IPS-NIHi7 (cell line): ENCODE results near the gene KCP.

ENCODE experiments used
- DNase-seq: peaks from one replicate; pipeline ENCODE4 v3.0.0; 2012; ENCODE audit warnings: mixed read lengths; ENCODE audit errors: extremely low spot score

KCP gene

DNA sequence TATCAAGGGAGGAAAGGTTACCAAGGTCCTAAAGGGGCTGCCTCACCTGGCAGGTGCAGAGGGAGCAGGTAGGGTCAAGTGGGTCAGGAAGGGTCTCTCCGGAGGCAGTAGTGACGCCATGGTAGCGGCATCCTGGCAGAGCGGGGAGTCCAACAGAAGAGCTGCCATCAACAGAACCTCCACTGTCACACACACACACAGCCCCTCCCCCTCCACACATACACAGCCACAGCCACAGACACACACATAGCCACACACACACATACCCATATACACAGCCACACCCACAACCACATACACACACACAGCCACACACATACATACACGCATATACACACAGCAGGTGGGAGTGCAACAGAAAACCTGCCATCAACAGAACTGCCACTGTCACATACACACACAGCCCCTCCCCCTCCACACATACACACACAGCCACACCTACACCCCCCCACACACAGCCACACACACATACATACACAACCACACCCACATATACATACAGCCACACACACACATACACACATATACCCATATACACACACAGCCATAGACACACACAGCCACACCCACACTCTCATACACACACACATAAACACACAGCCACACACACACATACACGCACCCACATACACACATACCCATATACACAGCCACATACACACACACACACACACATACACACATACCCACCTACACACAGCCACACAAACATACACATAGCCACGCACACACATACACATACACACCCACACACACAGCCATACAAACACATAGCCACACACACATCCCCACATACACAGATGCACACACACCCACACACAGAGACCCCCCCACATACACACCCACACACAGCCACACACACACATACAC is 23.1 kb downstream of the KCP start:
- no peak for DNase-seq

GRCh38 chr7:128886391-128887168 is 23.9 kb downstream of the KCP start:
- DNase-seq, result no peak

DNA sequence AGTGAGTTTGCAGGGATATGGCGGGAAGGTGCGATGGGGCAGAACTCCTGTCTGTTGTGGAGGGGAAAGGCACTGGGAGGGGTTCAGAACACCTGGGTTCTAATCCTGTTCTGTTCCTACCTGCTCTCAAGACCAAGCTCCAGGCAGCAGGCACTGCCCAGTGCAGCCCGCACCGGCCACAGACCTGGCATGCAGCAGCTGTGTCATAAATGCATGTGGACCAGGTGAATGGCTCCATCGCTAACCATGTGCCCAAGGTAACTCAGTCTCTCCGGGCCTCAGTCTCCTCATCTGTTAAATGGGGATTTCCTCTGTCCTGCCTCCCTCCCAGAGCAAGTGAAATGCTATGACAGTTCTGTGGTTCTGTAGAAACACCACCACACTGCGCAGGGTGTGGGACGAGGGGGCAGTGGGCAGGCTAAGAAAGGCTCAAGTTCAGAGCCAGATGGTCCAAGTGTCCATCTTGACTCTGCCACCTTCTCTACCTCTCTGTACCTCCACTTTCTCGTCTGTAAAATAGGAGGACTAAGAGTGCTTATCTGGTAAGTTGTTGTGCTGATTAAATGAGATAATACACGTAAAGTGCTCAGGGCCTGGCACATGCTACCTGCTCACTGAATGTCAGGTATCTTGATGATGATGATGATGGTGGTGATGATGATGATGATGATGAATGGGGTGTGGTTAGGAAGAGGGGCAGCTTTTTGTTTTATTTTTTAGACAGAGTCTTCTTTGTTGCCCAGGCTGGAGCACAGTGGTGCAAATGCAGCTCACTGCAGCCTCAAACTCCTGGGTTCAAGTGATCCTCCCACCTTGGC is 24.9 kb downstream of the KCP start:
- no peak for DNase-seq

DNA sequence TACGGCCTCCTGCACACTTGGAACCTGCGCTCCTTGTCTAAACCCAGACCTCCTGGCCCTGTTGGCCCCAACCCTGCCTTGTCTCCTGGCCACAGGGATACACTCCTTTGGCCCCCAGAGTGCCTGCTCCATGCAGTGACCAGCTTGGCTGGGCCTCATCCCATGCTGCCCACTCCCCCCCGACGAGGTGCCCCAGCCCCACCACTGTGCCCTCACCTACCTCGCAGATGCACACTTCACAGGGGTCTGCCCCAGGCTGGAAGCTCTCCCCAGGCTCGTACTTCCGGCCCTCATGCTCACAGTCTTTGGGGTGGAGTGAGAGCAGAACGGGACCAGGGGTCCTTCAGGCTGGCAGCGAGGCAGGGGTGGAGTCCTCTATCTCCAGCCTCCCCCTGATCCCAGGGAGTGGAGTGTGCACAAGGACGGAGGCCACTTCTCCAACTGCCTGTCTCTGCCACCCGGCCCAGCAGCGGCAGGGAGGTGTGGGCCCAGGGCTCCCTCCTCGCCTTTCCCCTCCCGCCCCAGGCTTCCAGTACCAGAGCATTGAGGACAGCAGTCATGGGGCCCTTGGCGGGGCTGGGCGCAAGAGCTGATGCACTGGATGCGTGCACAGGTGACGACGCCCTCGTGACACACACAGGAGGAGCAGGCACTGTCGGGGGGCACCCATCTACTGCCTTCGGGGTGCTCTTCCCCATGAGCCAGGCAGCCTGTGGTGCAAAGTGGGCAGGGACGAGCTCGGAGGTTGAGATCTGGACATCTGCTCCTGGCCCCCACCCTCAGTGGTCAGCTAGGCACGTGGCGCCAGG is 25.7 kb downstream of the KCP start:
- DNase-seq, result no peak

DNA sequence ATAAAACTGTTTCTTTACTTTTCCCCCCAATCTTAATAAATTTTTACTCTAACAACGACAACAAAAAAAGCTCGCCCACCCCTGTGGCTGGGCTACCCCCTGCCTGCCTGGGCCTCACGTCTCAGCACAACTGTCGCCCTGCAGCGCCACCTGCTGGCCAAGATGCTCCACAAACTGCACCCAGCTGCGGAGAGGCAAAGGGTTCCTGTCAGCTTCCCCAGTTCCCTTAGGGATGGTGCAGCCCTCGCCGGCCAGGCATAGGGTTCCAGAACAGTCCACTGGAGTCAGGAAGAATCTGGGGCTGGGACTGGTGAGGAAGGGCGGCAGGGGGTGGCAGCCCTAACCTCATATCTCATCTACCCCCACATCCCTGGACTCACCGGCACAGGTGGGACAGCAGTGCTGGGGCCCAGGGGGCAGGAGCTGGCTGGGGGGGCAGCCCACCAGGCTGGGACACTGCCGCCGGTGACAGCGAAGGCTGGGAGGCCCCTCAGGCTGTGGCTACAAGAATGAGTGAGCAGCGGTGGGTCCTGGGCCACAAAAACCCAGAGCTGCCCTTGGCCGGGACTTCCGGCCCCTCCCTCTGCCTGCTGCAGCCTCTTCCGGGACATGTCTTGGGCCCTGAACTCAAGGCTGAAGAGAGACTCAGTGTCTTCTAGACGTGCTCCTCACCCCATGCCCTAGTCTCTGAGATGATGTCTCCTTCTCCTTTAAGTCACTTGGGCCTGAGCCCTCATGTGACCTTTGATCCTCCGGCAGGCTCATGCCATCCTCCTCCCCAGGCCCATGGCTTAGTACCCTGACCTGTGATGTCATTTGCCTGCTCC is 26.7 kb downstream of the KCP start:
- peak; percentile 96 for DNase-seq

GRCh38 chr7:128882134-128882533 is 28.4 kb downstream of the KCP start:
- no peak for DNase-seq

DNA sequence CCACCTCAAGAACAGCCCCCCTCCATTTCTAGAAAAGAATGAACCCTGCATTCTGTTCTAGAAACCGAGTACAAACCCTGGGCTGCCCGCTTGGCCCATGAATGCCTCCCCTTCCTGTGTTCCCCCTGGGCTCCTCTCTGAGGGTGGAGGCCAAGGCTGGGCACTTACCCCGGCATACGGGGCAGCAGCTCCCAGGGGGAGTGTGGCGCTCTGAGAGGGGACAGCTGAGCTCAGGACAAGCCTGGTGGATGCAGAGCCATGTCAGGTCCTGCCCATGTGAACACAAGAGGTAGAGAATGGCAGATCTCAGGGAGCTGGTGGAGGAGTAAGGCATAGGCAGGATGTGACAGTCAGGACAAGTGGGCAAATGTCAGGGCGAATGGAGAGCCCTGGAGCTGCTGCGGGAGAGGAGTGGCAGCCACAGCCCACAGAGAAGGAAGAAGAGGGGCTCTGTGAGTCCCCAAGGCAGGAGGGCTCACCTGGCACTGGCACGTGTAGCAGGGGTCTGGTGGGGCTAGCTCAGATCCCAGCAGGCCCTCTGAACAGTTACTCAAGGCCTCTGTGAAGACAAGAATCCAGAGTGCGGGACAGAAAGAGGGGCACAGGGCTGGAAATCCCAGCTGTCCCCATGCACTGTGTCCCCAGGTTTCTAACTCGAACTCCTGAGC is 28.9 kb downstream of the KCP start:
- no peak for DNase-seq

DNA sequence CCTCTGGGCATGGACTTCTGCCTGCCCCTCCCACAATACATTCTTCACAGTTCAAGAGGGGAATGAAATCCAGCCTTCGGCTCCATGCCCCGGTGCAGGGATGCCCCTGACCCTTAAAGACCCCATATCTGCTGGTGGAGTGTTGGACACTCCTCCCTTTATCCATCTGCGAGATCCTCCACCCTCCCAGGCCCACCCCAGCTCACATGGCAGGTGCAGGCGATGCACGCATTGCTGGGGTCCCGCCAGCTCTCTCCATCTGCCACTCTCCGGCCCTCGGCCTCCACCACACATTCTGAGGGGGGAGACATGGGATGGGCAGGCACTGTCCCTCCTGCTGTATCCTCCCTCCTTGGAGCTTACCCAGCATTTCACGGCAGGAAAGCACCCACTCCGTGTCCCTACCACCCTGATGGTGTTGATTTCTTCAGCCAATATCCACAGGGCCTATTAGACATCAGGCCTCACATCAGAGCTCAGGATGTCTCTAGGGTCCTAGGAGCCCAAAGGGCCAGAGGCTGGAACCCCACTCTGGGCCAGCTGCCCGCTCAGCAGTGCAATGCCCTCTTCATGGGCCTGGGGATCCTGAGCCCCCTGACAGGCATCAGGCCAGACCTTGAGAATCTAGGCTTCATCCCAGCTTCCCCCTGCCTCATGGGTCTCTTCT is 29.6 kb downstream of the KCP start:
- no peak for DNase-seq

DNA sequence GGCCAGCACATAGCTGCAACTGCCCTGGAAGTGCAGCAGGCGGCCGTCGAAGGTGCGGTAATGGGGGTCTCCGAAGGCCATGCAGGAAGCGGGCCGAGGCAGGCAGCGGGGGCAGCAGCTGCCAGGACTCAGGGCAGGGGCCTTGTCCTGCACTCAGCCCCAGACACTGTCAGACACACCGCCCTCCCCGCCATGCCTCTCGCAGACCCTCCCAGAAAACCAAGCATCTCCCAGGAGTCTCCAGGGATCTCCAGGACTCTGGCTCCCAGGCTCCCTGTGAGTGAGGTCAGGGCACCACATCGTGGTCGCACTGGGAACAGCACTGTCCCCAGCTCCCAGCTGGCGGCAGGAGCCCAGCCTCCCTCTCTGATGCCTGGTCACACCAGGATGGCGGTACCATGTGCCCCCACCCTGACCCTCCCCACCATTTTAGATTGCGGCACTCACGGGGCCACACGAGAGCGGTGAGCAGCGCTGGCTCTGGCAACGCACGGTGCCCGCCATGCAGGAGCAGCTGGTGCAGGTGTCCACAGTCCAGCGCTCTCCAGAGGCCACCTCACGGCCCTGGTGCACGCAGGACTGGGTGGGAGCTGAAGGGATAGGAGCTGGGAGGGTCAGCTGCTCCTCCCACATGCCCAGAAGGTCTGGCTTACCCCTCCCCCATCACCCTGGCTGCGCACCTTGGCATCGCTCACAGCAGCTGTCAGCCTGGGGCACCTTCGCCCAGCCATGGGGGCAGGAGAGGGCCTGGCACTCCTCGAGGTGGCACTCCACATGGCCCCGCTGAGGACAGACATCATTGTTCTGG is 30.4 kb downstream of the KCP start:
- peak; percentile 94 for DNase-seq

DNA sequence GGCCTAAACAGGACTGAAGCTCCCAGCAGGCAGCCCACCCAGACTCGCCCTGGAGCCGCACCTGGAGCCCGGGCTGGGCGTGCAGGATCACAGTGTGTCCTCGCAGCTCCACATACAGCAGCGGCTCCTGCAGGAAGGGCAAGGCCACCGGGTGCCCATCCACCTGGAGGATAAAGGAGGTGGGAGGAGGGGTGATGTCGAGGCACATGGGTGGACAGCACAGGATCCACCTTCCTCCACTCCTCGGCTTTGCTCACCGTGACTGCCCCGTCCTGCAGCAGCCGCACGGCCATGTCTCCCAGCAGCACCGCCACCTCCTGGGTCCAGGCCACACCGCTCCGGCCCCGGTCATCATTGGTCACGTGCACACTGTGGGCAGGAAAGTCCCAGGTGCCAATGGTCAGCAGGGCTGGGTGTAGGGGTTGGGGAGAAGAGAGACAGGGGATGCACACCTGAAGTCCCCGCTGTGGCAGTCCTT is 31.0 kb downstream of the KCP start:
- DNase-seq, result no peak

DNA sequence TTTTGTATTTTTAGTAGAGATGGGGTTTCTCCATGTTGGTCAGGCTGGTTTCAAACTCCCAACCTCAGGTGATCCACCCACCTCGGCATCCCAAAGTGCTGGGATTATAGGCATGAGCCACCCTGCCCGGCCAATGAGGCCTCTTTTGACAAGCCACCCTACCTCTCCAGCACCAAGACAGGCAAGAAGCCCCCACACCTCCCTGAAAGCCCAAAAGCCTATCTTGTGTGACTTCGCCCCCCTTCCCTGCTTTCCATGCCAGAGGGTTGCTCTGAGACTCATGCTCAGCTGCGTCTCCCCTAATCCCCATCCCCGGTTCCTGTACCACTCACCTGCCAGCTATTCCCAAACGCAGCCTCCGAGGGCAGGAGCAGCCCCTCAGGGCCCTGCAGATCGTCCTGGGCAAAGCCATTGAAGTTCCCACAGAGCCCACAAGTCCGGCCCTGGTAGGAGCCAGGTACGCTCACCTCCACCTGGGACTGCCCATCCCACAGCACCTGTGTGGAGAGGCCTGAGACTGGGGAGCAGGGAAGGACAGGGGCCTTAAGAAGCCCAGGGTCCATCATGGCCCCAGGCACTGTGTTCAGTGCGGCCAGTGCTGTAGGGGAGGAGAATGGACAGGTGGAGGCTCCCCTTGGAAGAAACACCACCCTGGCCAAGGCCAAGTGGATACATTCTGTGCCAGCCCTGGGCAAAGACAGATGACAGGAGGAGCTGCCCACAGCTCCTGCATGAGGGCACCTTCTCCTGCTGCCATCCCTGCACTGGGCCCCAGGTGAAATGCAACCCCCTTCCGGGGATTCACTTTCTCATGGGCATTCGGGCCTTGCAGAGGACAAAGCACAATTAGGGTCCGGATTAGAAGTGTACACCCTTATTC is 32.0 kb downstream of the KCP start:
- DNase-seq, result no peak

- no peak for DNase-seq
These were observed 32.8 kb downstream of the KCP start for GRCh38 chr7:128877756-128878120.

- DNase-seq, result no peak
These were observed 33.3 kb downstream of the KCP start for GRCh38 chr7:128876978-128877755.

- no peak for DNase-seq
These were observed 33.9 kb downstream of the KCP start for GRCh38 chr7:128876586-128876977.

- DNase-seq, result no peak
These were observed 34.4 kb downstream of the KCP start for GRCh38 chr7:128876127-128876526.

DNA sequence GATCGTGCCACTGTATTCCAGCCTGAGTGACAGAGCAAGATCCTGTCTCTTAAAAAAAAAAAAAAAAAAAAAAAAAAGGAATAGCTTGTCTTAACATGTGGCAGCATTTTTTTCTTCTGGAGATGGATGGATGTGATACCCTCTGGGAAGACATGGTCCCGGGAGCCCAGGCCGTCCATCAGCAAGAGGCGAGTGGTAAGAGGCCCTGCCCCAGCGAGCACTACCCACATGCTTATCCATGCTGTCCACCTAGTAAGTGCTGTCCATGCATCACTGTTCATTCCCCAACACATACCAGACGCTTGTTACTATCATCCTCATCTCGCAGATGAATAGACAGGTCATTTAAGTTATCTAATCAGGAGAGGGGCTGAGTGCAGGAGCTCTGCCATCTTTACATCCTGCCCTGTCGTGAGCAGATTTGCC is 35.0 kb downstream of the KCP start:
- DNase-seq, result no peak
